ENCODE results near the gene RARS2.

DNA sequence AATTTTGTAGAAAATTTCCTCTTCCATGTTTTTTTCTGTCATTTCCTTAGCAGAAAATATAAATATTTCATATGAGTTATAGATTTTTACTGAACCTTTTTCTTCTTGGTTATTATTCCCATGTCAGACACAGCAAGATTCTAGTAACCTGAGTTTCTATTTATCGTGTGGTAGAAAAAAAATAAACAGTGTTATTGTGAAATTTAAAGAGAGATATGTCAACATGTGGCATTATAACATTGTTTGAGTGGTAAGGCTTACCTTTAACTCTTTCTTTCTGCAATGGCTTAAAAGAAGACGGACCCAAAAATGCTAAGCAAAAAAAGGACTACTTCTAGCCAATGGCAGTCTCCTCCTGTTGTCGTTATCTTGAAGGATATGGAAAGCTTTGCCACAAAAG lies 19.0 kb upstream of the RARS2 start:
- no peak for TF ChIP-seq POLR2A (IDR thresholded peaks at IDR 0.05)
- TF ChIP-seq, protein P1, sequence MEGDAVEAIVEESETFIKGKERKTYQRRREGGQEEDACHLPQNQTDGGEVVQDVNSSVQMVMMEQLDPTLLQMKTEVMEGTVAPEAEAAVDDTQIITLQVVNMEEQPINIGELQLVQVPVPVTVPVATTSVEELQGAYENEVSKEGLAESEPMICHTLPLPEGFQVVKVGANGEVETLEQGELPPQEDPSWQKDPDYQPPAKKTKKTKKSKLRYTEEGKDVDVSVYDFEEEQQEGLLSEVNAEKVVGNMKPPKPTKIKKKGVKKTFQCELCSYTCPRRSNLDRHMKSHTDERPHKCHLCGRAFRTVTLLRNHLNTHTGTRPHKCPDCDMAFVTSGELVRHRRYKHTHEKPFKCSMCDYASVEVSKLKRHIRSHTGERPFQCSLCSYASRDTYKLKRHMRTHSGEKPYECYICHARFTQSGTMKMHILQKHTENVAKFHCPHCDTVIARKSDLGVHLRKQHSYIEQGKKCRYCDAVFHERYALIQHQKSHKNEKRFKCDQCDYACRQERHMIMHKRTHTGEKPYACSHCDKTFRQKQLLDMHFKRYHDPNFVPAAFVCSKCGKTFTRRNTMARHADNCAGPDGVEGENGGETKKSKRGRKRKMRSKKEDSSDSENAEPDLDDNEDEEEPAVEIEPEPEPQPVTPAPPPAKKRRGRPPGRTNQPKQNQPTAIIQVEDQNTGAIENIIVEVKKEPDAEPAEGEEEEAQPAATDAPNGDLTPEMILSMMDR (IDR thresholded peaks at IDR 0.05) = no peak

All from thyroid gland (tissue), 4 donors.